SW480 (cell line): Measurements from ENCODE around the gene P2RX7.
"Not testable (repeated sequence)": the region's sequence is repeated elsewhere in the genome, so short reads cannot be mapped to it uniquely, and the experiment has no call there.

Source experiments
- DNase-seq: peaks from one replicate; pipeline ENCODE4 v3.0.0-alpha.2; 2016; ENCODE audit warnings: low spot score

P2RX7 gene

DNA sequence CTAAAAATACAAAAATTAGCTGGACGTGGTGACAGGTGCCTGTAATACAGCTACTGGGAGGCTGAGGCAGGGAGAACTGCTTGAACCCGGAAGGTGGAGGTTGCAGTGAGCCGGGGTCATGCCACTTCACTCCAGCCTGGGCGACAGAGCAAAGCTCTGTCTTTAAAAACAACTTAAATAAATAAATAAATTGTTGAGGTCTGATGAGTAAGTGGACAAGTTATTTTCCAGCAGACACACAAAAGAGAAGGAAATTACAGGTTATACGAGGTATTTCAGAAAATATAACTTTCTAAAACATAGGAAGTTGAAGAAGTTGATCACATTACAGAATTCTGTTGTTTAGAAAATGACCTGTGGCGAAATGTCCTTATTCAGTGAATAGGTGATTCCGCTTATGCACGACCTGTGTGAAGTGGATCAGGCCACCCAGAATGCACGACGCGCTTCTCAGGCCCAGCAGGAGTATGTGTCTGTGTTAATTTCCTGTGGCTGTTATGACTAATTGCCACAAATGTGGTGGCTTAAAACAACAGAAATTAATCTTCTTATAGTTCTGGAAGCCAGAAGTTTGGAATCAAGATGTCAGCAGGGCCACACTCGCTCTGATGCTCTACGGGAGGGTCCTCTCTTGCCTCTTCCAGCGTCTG is 38.1 kb downstream of the P2RX7 start:
- DNase-seq, result no peak

DNA sequence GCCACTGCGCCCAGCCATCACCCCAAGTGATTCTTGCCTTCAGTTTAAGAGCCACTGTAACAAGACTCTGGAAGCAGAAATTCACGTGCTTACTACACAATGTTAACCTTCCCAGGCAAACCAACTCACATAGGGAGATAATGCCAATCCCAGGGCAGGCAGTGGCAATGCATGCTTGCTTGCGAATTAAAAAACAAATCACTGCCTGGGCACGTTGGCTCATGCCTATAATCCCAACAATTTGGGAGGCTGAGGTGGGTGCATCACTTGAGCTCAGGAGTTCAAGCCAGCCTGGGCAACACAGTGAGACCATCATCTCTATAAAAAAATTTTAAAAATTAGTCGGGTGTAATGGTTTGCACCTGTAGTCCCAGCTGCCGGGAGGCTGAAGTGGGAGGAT is 39.5 kb downstream of the P2RX7 start:
- no peak for DNase-seq

DNA sequence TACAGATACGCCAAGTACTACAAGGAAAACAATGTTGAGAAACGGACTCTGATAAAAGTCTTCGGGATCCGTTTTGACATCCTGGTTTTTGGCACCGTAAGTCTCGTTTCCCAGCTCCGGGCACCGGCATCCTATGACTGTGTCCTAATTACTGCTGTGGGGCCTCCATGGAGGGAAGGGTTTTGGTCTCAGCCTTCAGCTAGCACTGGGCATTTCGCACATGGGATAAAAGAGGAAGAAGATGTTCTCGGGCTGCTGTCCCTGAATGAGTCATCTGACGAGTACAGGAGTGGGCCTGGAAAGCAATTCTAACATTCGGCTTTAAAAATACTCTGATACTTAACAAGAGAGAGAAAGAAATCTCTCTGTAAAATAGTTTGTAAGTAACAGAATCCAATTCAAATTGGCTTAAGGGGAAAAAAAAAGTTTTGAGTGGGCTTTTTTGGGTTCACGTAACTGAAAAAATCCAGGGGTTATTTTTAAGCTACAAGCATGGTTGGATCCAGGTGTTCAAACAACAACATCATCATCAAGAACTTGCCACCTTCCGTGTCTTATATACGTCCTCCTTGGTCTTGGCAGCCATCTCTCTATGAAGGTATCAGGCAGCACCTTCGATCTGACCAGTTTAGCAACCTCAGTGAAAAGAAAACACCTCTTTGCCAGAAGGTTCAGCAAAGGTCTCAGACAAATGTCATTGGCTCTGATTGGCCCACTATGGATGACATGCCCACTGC is 42.9 kb downstream of the P2RX7 start:
- DNase-seq, result no peak

DNA sequence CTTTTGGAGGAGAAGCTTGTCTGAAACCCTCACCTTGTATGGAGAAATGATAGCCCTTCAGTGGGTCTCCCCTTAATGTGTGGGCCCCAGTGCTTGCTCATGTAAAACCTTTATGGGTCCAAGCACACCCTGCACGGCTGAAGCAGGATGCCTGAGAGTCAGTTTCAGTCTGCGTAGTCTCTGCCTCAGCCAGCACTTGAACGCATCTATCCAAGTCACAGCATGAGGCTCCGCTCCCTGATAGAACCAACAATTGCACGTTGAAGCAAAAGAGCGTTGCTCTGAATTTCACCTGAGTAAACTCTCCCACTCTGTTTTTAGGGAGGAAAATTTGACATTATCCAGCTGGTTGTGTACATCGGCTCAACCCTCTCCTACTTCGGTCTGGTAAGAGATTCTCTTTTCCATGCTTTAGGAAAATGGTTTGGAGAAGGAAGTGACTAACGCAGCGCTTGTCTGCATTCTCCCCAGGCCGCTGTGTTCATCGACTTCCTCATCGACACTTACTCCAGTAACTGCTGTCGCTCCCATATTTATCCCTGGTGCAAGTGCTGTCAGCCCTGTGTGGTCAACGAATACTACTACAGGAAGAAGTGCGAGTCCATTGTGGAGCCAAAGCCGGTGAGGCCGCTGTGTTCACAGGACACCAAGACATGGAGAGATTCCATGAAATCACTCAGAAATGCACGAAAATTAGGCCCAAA is 44.3 kb downstream of the P2RX7 start:
- DNase-seq, result no peak

DNA sequence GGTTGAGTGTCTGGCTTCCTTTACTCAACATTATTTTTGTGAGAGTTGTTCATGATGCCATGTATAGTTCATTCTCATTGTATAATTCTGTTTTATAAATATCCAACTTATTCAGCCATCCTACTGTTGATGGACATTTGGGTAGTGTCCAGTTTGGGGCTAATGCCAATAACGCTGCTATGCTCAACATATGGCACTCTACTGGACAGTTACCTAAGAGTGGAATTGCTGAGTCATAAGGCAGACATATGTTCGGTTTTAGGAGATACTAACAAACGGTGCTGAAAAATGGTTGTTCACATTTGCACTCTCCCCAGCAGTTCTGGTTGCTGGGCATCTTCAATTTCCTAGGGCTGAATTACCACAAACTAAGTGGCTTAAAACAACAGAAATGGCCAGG is 48.5 kb downstream of the P2RX7 start:
- no peak for DNase-seq

DNA sequence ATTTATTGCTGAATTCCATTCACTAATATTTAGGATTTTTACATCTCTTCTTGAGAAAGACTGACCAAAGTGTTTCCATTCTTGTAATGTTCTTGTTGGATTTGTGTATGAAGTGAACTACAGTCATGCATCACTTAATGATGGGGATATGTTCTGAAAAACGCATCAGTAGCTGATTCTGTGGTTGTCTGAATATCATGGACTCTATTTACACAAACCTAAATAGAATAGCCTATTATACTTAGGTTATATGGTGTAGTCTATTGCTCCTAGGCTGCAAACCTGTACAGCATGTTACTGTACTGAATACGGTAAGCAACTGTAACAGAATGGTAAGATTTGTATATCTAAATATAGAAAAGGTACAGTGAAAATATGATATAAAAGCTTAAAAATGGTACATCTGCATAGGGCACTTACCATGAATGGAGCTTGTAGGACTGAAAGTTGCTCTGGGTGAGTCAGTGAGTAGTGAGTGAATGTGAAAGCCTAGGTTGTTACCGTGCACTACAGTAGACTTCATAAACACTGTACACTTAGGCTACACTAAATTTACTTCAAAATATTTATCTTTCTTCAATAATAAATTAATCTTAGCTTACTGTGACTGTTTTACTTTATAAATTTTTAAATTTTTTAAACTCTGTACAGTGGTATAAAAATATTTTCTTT is 49.7 kb downstream of the P2RX7 start:
- DNase-seq, result no peak

DNA sequence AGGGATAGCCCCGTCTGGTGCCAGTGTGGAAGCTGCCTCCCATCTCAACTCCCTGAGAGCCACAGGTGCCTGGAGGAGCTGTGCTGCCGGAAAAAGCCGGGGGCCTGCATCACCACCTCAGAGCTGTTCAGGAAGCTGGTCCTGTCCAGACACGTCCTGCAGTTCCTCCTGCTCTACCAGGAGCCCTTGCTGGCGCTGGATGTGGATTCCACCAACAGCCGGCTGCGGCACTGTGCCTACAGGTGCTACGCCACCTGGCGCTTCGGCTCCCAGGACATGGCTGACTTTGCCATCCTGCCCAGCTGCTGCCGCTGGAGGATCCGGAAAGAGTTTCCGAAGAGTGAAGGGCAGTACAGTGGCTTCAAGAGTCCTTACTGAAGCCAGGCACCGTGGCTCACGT is 51.7 kb downstream of the P2RX7 start:
- DNase-seq, result no peak

DNA sequence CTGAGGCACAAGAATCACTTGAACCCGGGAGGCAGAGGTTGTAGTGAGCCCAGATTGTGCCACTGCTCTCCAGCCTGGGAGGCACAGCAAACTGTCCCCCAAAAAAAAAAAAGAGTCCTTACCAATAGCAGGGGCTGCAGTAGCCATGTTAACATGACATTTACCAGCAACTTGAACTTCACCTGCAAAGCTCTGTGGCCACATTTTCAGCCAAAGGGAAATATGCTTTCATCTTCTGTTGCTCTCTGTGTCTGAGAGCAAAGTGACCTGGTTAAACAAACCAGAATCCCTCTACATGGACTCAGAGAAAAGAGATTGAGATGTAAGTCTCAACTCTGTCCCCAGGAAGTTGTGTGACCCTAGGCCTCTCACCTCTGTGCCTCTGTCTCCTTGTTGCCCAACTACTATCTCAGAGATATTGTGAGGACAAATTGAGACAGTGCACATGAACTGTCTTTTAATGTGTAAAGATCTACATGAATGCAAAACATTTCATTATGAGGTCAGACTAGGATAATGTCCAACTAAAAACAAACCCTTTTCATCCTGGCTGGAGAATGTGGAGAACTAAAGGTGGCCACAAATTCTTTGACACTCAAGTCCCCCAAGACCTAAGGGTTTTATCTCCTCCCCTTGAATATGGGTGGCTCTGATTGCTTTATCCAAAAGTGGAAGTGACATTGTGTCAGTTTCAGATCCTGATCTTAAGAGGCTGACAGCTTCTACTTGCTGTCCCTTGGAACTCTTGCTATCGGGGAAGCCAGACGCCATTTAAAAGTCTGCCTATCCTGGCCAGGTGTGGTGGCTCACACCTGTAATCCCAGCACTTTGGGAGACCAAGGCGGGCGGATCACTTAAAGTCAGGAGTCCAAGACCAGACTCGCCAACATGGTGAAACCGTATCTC is 52.6 kb downstream of the P2RX7 start:
- DNase-seq, result no peak

DNA sequence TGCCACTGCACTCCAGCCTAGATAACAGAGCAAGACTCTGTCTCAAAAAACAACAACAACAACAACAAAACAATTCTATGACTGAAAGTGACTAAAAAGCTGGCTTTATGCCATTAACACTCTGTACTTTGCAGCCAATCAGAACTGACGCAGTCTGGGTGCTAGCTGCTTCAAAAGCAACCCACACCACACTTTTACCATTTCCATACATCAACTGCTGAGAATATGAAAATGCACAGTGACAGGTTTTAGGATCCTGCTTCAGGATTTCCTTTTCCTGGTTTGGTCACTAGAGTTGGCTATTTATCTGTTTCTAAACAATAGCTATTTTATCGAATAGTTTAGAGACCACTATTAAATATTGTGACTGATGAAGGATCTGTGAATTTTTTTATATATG is 54.1 kb downstream of the P2RX7 start:
- no peak for DNase-seq

DNA sequence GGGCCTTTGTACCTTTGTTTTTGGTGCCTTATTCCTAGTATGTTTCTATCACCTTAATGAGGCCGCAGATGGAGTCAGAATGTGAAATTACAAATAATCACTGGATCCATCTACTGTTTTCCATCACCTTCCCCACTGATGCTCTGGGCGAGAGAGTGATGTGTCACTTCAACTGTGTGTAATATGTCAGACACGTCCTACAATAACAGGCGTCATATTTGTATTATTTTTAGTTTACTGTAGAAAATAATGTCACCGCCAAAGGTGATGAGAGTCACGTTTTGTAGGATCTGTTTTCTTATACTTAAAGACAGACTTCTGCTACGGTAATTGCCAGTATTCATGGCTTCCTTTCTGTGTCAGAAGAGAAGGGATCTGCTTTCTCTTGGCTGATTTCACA is 54.8 kb downstream of the P2RX7 start:
- no peak for DNase-seq

DNA sequence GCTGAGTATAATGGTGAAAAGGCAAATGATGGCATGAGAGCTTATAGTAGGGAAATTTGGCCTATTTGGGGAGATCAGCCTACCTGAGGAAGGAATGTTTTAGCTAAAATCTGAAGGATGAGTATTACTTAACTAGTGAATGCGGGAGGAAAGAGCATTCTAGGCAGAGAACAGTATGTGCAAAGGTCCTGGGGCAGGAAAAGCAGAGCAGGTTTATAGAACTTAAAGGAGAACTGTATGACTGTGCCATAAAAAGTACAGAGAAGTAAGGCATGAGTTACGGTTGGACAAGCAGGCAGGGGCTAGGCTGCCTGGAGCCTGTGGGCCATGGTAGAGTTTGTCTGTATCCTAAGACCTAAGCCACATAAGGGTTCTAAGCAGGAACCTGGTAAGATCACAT is 55.6 kb downstream of the P2RX7 start:
- no peak for DNase-seq

DNA sequence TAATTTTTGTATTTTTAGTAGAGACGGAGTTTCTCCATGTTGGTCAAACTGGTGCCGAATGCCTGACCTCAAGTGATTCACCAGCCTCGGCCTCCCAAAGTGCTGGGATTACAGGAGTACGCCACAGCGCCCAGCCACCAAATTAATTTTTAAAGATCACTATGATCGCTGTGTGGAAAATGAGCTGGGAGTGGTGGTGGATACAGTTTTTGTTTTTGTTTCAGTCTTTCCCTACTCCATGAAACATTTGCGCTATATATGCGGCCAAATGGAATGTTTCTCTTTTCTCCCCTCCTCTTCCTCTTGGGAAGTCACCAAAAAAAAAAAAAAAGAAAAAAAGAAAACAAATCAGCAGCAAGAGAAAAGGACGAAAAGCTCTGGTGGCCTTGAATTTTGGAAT is 56.5 kb downstream of the P2RX7 start:
- DNase-seq, result no peak

DNA sequence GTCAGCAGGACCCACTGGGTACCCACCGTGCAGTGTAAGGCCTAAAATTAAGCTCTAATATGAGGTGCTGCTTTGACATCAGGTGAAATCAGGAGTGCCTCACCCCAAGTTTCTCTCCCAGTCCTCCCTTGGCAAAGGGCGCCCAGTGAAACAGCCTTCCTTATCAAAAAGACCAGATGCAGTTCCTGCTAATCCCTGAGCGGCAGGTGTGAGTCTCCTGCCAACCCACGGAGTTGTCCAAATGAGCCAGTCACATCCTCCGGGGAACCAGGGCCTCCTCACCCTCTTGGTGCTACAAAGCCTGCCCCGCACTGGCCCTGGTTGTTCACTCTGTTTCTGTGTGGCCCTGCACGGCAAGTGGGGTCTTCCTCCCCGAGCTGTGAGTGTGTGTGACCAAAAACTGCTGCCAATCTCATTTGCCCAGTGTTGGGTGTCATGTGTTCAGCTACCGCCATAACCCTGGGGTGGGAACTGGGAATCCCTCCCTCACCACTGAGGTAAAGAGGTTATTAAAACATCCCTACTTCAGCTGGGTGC is 57.0 kb downstream of the P2RX7 start:
- DNase-seq, result no peak

DNA sequence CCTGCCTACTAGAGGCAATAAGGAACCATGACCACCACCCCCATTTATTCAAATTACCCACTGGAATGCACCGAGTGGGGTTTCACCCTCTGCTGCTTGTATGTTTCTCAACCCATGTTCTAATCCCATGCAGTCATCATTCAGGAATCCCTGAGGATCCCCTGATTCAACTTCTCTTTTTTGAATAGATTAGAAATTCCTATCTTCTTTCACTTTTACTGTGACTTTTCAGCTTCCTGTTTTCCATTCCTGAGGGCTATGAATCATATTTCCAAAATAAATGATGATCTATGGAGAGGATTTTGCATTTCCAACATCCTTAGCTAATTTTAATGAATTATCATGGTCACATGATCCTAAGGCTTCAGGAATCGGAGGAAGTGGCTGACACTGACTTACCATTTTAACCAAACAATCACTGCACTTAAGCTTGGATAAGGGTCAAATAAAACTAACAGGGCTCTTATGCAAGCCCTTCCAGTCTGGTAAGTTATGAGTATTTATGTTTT is 57.9 kb downstream of the P2RX7 start:
- peak; percentile 17 for DNase-seq

DNA sequence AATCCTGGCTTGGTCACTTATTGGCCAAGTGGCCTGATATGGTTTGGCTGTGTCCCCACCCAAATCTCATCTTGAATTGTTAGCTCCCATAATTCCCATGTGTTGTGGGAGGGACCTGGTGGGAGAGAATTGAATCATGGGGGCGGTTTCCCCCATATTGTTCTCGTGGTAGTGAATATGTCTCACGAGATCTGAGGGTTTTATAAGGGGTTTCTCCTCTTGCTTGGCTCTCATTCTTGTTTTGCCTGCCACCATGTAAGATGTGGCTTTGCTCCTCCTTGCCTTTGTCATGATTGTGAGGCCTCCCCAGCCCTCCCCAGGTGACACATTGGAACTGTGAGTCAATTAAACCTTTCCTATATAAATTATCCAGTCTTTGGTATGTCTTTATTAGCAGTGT is 58.5 kb downstream of the P2RX7 start:
- no peak for DNase-seq

DNA sequence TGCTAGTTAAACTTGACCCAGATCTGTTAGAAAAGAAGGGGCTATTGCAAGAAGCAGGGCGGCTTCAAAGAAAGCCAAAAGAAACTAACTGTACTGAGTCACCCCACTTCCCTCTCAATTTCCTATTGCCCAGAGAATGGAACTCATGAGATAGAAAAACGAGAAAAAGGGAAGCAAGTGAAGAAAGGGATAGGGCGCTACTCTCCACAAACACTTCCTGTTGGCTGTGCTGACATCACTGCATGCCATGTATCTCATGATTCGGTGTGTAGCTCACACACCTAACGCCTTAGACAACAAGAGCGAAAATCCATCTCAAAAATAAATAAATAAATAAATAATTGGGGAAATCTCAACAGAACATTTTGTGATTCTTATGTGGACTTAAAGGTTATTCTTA is 64.2 kb downstream of the P2RX7 start:
- no peak for DNase-seq

DNA sequence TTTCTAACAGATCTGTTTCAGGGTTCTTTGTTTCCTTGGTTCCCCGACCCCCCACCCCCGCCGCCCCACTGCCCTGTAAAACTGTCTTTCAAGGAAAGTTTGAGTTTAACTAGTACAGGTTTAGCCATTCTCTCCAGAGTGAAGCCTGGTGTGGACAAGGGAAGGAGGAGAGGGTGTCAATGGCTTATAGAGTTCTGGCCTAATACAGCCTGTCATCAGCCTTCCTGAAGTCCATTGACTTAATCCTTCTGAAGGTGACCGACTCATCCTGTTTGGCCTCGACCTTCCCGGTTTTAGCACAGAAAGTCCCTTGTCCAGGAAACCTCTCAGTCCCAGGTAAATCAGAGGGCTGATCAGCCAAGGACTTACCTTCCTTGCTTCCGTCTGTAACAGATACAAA is 66.3 kb downstream of the P2RX7 start:
- no peak for DNase-seq

DNA sequence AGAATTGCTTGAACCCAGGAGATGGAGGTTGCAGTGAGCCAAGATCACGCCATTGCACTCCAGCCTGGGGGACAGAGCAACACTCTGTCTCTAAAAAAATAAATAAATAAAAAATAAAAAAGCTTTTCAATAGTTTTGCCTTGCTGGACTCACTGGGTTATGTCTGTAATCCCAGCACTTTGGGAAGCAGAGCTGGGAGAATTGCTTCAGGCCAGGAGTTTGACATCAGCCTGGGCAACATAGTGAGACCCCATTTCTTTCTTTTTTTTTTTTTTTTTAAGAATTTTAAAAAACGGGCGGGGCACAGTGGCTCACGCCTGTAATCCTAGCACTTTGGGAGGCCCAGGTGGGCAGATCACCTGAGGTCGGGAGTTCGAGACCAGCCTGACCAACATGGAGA is 68.5 kb downstream of the P2RX7 start:
- DNase-seq, result not testable (repeated sequence)

DNA sequence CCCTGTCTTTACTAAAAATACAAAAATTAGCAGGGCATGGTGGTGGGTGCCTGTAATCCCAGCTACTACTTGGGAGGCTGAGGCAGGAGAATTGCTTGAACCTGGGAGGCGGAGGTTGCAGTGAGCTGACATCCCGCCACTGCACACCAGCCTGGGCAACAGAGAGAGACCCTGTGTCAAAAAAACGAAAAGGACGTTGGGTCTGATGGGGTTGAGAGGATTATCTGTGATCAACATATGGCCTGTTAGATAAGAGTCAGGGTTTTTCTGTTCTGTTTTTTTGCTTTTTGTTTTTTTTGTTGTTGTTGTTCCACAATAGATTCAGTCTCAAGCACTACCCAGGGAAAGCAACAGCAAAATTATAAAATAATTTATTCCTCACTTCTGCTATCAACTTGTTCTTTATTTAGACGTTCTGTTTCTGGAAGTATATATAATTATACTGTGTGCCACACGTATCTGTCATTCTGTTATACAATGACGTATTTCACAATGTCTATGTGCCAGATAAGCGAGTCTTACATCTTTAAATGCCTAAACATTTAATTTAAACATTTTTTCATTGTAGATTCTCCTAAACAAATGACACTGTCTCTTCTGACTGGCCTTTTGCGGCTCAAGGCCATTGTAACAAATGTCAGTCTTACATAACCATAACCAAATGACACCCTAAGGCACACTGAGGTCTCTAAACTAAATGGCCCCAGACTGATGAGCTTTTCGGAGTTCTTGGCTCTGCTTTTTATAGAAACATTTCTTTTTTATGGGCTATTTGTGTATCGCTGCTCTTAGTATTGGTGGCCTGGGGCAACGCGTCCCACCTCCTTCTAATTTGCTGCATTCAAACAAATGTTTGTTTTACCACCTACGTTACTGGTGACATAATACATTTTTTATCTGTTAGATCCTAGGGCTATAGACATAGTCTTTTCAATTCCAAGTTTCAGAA is 70.0 kb downstream of the P2RX7 start:
- no peak for DNase-seq

DNA sequence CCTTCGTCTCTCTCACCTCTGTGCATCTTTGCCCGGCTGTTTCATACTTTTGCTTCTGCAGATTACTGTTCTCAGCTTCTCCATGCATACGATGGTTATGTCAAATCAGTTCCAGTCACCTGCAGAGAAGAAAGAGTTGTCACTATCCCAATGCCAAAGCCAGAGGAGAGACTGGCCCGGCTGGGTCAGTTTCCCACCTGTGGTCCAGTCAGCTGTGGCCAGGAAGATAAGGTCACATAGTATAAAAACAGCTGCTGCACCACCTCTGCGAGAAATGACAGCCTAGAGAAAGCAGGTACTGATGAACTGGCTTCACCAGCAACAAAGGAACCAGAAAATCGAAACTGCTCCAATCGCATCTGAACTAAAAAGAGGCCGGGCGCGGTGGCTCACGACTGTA is 70.8 kb downstream of the P2RX7 start:
- no peak for DNase-seq
